ENCODE results near the gene KITLG. TPM values are rescaled to one million over a fixed set of nuclear protein-coding genes. Genes with fewer than 3 reads are reported as not detected.
"Not testable (repeated sequence)": the region's sequence is repeated elsewhere in the genome, so short reads cannot be mapped to it uniquely, and the experiment has no call there.

KITLG gene, protein sequence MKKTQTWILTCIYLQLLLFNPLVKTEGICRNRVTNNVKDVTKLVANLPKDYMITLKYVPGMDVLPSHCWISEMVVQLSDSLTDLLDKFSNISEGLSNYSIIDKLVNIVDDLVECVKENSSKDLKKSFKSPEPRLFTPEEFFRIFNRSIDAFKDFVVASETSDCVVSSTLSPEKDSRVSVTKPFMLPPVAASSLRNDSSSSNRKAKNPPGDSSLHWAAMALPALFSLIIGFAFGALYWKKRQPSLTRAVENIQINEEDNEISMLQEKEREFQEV
- polyA plus RNA-seq (ENCODE audit: insufficient read length in 3 of 3) = 10 to 100 TPM; 27.5 to 30.2 (median 29.2) TPM
- long read RNA-seq, donor 1, full-length matches to known transcripts = 8 of 8 reads
- long read RNA-seq, donor 1, partial matches to known transcripts = 0 of 8 reads
- long read RNA-seq, donor 1, other reads (novel, unspliced or antisense) = 0 of 8 reads
- long read RNA-seq, donor 2, full-length matches to known transcripts = 5 of 5 reads
- long read RNA-seq, donor 2, partial matches to known transcripts = 0 of 5 reads
- long read RNA-seq, donor 2, other reads (novel, unspliced or antisense) = 0 of 5 reads
- long read RNA-seq, donor 3, full-length matches to known transcripts = 18 of 18 reads
- long read RNA-seq, donor 3, partial matches to known transcripts = 0 of 18 reads
- long read RNA-seq, donor 3, other reads (novel, unspliced or antisense) = 0 of 18 reads
- long read RNA-seq, donor 4, full-length matches to known transcripts = 5 of 5 reads
- long read RNA-seq, donor 4, partial matches to known transcripts = 0 of 5 reads
- long read RNA-seq, donor 4, other reads (novel, unspliced or antisense) = 0 of 5 reads
- long read RNA-seq, donor 5 = 0 reads
- long read RNA-seq, donor 6, full-length matches to known transcripts = 6 of 6 reads
- long read RNA-seq, donor 6, partial matches to known transcripts = 0 of 6 reads
- long read RNA-seq, donor 6, other reads (novel, unspliced or antisense) = 0 of 6 reads
- long read RNA-seq, donor 7, full-length matches to known transcripts = 6 of 6 reads
- long read RNA-seq, donor 7, partial matches to known transcripts = 0 of 6 reads
- long read RNA-seq, donor 7, other reads (novel, unspliced or antisense) = 0 of 6 reads
- long read RNA-seq, donor 8, full-length matches to known transcripts = 19 of 19 reads
- long read RNA-seq, donor 8, partial matches to known transcripts = 0 of 19 reads
- long read RNA-seq, donor 8, other reads (novel, unspliced or antisense) = 0 of 19 reads
- long read RNA-seq, donor 9, full-length matches to known transcripts = 8 of 8 reads
- long read RNA-seq, donor 9, partial matches to known transcripts = 0 of 8 reads
- long read RNA-seq, donor 9, other reads (novel, unspliced or antisense) = 0 of 8 reads
- long read RNA-seq, donor 10, full-length matches to known transcripts = 6 of 6 reads
- long read RNA-seq, donor 10, partial matches to known transcripts = 0 of 6 reads
- long read RNA-seq, donor 10, other reads (novel, unspliced or antisense) = 0 of 6 reads
- long read RNA-seq, donor 11, full-length matches to known transcripts = 10 of 10 reads
- long read RNA-seq, donor 11, partial matches to known transcripts = 0 of 10 reads
- long read RNA-seq, donor 11, other reads (novel, unspliced or antisense) = 0 of 10 reads
- long read RNA-seq, donor 12, full-length matches to known transcripts = 4 of 4 reads
- long read RNA-seq, donor 12, partial matches to known transcripts = 0 of 4 reads
- long read RNA-seq, donor 12, other reads (novel, unspliced or antisense) = 0 of 4 reads
- long read RNA-seq, donor 13 = 0 reads
- long read RNA-seq, donor 14, full-length matches to known transcripts = 3 of 3 reads
- long read RNA-seq, donor 14, partial matches to known transcripts = 0 of 3 reads
- long read RNA-seq, donor 14, other reads (novel, unspliced or antisense) = 0 of 3 reads
- long read RNA-seq, donor 15, full-length matches to known transcripts = 4 of 4 reads
- long read RNA-seq, donor 15, partial matches to known transcripts = 0 of 4 reads
- long read RNA-seq, donor 15, other reads (novel, unspliced or antisense) = 0 of 4 reads
- long read RNA-seq, donor 16, full-length matches to known transcripts = 23 of 23 reads
- long read RNA-seq, donor 16, partial matches to known transcripts = 0 of 23 reads
- long read RNA-seq, donor 16, other reads (novel, unspliced or antisense) = 0 of 23 reads

DNA sequence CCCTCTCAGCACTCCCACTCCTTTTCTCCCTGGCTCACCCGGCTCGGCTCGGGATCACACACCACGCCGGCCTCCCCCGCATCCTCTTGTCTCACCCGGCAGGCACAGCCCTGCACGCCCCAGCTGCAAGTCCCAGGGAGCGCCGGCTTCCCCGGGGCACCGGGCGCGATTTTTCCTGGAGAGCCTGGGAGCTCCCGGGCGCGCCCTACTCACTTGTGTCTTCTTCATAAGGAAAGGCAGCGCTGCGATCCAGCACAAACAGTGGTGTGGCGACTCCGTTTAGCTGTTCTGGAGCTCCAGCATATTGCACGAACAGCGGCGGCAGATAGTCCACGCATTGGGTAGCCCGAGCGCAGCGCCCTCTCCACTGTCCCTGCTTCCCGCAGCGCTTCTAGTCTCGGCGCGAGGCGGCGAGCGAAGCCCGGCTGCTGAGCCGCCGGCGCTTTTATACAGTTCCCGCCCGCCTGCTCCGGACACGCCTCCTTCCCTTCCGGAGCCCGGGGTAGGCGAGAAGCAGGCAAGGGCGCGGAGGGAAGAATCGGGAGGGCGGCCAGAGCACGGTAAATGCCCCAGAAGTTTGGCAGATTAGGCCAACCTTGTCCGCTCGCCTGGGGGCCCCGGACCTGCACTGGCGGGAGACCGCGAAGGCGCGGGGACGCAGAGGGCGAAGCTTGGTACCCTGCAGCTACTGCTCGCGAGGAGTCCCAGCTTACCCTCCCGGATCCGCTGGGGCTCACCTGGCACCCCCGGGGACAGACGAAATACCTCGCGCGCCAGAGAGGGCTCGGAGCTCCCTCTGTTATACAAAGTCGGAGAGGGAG is at the start of gene KITLG:
Gene KITLG (minus strand): TSS at position 421 of the 821 bp plus-strand sequence. CDS start 193 bp downstream, at position 228.
- peak; percentile 64 to 80 (median 74) for DNase-seq (ENCODE audit: extremely low read depth in 1 of 11, low read depth in 9 of 11, low spot score in 4 of 11)

DNA sequence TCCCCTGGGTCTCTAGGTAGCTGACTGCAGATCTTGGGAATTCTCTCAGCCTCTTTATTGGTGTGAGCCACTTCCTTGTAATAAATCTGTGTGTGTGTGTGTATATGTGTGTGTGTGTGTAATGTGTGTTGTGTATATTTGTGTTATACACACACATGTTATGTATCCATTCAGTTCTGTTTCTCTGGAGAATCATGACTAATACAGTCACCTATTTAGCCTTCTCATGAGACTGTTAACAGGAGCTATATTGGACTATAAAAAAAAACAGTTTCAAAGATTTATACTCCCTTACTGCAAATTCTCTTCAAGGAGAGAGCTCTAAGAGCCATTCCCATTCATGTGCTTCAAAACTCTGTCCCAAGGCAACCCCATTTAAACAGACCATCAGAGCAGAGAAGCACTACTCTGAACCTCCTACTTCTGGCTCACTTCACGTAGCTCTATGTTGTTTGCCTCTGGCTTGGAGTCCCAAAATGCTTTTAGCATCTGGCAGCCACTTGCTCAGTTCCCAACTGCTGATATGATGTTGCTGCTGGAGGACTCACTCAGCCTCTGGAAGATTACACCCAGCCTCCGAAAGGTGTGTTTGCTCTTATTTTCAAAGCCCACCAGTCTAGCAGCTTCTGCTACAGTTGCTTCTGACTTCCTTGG is 48.7 kb upstream of the KITLG start:
- no peak for DNase-seq (ENCODE audit: extremely low read depth in 1 of 11, low read depth in 9 of 11, low spot score in 4 of 11)

DNA sequence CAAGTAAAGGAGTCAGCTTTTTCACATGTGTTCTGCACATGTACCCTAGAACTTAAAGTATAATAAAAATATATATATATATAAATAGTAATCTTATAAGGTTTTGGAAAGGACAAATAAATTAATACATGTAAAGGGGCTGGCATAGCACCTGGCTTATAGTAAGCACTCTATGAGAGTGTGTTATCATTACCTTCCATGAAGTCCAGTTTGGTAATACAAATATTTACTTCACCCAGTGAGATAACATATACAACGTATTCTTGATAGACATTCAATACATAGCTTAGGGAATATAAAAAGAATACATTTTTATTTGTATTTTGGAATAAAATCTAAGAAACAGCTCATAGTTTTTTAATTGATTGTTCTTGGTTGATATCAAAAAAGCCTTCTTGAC is 47.8 kb upstream of the KITLG start:
- not testable (repeated sequence) for DNase-seq (ENCODE audit: extremely low read depth in 1 of 11, low read depth in 9 of 11, low spot score in 4 of 11)

DNA sequence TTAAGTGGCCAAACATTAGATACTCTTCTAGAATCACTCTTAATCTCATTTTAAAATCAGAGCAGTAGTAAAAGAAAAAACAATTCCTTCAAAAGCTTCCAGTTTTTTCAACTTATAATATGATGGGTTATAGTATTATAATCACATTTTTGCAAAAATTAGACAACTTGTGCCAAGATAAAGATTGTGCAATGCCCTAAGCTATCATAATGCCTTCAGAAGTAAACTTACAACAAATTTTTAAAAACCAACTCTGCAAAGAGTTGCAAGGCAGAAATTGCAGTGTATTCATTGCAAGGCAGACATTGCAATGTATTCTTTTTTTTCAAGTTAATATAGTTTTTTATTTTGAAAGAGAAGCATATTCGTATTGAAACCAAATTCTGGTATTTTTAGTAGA is 47.2 kb upstream of the KITLG start:
- no peak for DNase-seq (ENCODE audit: extremely low read depth in 1 of 11, low read depth in 9 of 11, low spot score in 4 of 11)

DNA sequence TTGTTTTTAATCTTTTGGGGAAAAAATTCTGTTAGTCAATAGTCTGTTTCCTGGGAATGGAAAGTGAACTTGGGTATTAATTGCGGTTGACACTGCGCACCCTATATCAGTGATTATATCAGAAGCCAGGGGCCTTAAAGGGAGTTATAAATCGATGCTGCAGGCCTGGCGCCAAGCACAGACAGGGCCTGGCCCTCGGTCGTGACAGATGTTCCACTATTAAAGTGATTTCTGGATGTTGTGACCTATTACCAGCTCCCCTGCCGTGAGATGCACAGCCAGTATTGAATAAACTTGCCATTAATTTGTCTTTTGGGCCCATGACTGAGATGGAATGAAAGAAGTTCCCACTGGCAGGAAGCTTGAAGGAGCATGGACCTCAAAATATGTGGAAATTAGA is 45.1 kb upstream of the KITLG start:
- no peak for DNase-seq (ENCODE audit: extremely low read depth in 1 of 11, low read depth in 9 of 11, low spot score in 4 of 11)

DNA sequence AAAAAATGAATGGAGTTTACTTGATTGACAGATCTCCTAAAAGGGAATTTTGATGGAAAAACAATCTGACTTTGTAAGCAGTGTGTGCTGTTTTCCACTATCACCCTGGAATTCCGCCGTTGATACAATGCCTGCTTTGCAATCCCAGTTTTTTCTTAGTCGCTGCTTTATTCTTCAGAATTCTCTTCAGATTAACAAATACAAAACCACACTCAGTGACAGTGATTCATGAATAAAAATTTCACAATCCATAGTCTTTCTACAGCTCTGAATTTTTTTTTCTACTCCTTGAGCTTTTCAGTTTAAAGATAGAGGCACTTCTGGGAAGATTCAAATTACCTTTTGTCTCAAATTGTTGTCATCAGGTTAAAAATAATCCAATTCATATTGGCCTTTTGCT is 44.6 kb upstream of the KITLG start:
- DNase-seq (ENCODE audit: extremely low read depth in 1 of 11, low read depth in 9 of 11, low spot score in 4 of 11) = no peak

DNA sequence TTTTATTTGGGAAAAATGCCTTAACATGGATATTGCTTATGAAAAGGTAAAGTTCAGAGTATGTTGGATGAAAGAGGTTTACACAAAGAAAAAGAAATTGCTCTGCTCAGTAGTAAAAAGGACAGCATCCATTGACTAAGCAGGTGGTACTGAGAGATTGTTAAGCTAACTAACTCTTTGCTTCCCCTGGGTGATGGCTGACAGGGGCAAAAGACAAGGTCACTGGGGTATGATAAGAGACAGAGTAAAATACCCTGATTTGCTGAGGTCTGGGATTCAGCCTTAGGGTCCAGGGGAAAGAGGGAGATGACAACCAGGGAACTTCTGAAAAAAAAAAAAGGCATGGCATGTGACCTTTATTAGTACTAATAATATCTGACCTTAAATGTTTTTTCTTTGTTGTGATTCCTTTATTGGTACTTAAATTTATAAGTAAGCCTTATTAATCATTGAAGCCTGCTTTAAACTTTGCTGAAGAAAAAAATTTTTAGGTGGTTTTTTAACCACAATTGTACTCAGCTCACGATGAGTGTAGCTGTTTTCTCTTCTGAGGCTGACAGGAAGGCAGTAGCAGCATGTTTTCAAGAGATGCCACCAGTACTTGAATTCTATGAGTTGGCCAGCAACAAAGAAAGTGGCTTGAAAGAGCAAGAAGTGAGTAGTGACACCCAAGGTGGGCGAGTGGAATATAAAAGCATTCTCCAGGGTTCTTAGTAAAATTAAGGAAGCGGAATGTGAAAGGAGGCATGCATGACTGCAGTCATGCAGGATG is 43.7 kb upstream of the KITLG start:
- no peak for DNase-seq (ENCODE audit: extremely low read depth in 1 of 11, low read depth in 9 of 11, low spot score in 4 of 11)

DNA sequence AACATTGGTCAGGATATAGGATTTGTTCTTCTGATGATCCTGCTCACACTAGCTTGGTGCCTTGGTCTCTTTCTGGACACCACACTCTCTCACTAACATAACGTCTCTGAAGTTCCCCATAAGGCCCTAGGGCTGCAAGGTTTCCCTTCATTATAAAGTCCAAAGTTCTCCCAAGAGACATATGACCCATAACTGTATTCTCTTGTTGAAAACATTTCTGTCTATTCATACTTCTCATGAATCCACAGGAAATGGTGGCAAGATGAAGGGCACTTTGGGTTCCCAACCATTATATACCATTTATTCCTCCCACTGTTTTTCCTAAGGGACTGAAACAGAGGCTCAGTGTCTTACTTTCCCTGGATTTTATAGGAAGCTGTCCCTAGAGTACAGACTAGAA is 37.1 kb upstream of the KITLG start:
- no peak for DNase-seq (ENCODE audit: extremely low read depth in 1 of 11, low read depth in 9 of 11, low spot score in 4 of 11)

DNA sequence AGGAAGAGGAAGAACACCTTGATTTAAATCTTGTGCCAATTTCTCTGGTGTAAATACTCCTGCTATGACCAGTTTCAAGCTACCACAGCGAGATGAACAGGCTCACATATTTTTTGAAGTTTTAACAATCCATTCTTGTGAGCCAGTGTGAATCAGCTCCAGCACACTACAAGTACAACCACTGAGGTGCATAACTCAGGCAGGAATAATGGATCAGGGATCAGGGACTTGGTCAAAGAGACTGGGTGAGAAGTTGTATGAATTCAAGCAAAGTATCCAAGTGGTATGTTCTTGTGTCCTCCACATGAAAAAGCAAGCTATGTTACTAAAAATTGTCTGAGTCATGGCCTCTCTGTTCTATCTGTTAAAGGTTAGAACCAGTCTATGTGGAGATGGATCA is 35.2 kb upstream of the KITLG start:
- DNase-seq (ENCODE audit: extremely low read depth in 1 of 11, low read depth in 9 of 11, low spot score in 4 of 11) = no peak

DNA sequence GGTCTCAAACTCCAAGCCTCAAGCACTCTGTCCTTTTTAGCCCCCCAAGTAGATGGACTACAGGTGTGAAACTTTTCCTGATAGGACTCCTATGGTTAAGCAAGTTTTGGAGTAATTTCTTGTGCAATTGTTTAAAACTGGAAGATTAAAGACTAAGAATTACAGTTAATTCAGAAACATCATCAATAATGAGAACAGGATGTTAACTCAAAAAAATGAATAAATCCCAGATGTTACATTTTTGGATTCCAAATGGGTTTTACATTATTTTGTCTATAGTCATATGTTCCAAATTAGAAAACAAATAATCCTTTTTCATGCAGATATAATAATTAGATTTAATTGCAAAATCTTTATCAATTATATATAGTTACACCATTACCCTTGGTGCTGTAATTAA is 24.4 kb upstream of the KITLG start:
- no peak for DNase-seq (ENCODE audit: extremely low read depth in 1 of 11, low read depth in 9 of 11, low spot score in 4 of 11)

DNA sequence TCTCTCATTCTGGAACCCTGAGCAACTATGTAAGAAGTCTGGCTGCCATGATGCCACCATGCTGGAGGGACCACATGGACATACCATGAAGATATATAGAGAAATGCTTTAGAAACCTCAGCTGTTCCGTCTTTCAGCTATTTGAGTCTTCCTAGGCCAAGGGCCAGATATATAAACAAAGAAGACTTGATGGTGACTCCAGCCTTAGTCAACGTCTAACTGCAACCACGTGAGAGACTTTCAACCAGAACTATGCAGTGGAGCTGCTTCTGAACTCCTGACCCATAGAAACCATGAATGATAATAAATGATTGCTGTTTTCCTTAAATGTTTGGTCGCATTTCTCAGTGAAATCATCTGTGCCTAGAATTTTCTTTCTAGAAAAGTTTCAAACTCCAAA is 20.0 kb upstream of the KITLG start:
- no peak for DNase-seq (ENCODE audit: extremely low read depth in 1 of 11, low read depth in 9 of 11, low spot score in 4 of 11)

DNA sequence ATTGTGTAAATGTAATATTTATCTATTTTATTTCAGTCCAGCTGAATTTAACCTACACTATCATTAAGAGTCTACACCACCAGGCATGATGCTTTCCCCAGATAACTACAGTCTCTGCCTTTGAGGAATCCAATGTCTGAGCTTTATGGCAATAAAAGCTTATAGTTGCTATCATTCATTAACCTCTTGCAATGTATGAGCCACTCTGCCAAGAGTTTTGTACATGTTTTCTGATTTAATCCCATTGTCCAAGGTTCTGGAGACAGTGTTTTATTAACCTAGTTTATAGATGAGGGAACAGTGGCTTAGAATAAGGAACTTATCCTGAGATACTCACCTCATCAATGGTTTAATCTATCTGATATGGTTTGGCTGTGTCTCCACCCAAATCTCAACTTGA is 17.1 kb upstream of the KITLG start:
- no peak for DNase-seq (ENCODE audit: extremely low read depth in 1 of 11, low read depth in 9 of 11, low spot score in 4 of 11)

DNA sequence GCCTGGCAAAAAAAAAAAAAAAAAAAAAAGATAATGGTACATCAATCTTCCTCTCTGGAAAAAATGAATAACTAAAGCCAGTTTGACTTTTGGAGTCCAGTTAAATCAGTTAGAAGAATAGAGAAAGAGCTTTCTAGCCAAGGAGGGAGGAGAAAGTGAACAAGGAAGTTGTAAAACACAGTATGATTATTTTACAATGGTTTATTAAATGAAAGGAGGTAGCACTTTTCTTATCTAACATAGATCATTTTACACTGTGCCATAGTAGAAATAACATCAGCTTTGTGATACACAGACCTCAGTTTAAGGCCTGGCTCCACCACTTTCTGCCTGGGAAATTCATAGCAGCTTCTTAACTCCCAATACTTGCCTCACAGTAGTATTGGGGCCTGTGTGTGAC is 15.4 kb upstream of the KITLG start:
- DNase-seq (ENCODE audit: extremely low read depth in 1 of 11, low read depth in 9 of 11, low spot score in 4 of 11) = no peak

DNA sequence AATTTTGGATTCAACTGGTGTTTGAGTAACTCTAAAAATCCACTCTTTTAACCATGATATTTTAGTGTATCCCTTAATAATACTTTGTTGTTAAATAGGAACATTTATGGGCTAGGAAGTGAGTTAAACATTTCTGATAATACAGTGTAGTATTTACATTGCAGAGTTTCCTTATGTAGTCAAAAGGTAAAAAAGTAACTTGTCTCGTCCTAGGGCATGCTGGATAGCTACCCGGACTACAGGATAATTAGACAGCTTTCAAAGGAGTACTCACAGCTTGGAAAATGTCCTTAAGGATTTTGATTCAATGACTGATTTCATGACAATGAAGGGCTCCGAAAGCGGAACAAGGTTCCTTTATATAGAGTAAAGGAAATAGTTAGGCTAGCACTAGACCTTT is 14.5 kb upstream of the KITLG start:
- DNase-seq (ENCODE audit: extremely low read depth in 1 of 11, low read depth in 9 of 11, low spot score in 4 of 11) = no peak

DNA sequence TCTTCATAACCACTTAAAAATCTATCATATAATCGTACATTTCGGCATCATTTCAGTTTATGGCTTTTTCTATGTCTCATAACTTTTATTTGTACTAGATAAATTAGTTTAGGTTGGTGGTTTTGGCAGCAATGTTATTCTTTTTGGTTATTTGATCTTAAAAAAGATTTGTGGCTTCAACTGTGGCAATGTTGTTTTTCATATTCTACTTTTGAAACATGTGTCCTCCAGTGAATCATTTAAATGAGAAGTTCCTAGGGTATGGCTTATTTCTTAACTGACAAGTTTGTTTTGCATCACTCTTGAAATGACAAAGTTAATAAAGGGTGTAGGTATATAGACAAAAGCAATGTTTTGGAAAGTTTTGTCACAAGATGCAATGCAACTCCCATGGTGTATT is 11.1 kb upstream of the KITLG start:
- DNase-seq (ENCODE audit: extremely low read depth in 1 of 11, low read depth in 9 of 11, low spot score in 4 of 11) = no peak

DNA sequence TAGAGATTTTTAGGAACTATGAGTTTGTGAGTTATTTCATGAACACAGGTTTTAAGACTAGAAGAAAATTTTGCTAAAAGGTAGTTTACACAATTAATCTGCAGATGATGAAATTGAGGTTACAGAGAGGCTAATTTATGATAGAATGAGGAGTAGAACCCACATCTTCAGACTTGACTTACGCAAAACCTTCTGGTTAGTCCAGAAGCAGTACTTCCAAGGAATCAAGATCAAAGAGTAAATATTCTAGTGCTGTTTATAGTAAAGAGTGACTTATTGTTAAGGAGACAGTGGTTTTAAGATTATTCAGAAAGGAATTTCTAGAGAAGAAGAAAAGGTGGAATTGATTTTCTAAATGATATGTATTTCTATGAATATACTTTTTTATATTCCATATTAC is 10.6 kb upstream of the KITLG start:
- no peak for DNase-seq (ENCODE audit: extremely low read depth in 1 of 11, low read depth in 9 of 11, low spot score in 4 of 11)
